ENCODE measurements around the gene INSM1. TPM values are rescaled to one million over a fixed set of nuclear protein-coding genes. Genes with fewer than 3 reads are reported as not detected.

INSM1 gene
- total and polyA plus RNA-seq, 10 of the 15 experiments (the other 5 are each of a cell fraction or from before 2014, with no cell fraction given): 0.03 to 0.11 (median 0.04) TPM; not detected in 7

- Histone ChIP-seq H2AFZ (ENCODE audit: control insufficient read depth, low read depth, low read length) (no peak overlapping the region), H3K36me3 (ENCODE audit: control insufficient read depth in 2 of 2, insufficient read depth in 2 of 2, low read length in 1 of 2) (no peaks in the 10 kb centered on the region), H3K79me2 (ENCODE audit: control insufficient read depth, insufficient read depth, low read length) (no peaks in the 10 kb centered on the region), H3K27me3 (replicated peaks in 1 of 2; ENCODE audit: control insufficient read depth in 2 of 2, insufficient read depth in 2 of 2, low read length in 1 of 2) (no peaks in the 10 kb centered on the region), H4K20me1 (ENCODE audit: control insufficient read depth, insufficient read depth) (no peaks in the 10 kb centered on the region), H3K9ac (ENCODE audit: control insufficient read depth, insufficient read depth, low read length) (no peak overlapping the region), H3K9me3 (replicated peaks; ENCODE audit: control insufficient read depth, insufficient read depth, low read length) (no peaks in the 10 kb centered on the region; the same call in 2 of the 3 replicates), H3K4me3 (no peak overlapping the region), H3K4me2 (ENCODE audit: control insufficient read depth, insufficient read depth) (no peak overlapping the region), H3K27ac (ENCODE audit: control insufficient read depth, insufficient read depth) (no peak overlapping the region), H3K4me1 (ENCODE audit: control insufficient read depth, insufficient read depth, low read length) (peaks cover 7% of the 10 kb centered on the region)
- 95% methylated on average over 1 of the region's 1 CpG for WGBS (ENCODE audit: insufficient coverage, insufficient replicate concordance, low lambda C conversion rate, missing lambda C conversion rate)
- FAIRE-seq (no peak), ATAC-seq (no peak), DNase-seq (ENCODE audit: low read depth, low spot score) (no peak)
- no TSS peak for BruUV-seq (replicated peaks)
- ChIA-PET POLR2A (no interaction called here), SMC1A (ENCODE audit: uncharacterized antibody, unreplicated experiment) (interaction anchor here (1.7 kb wide), 1 partner anchor 9 kb away, joined by 5 read pairs; no protein-coding TSS in a partner anchor), CTCF (interaction anchor here (0.9 kb wide), 1 partner anchor 10 kb away, joined by 3 read pairs; no protein-coding TSS in a partner anchor), RAD21 (ENCODE audit: unreplicated experiment) (no interaction called here)
- in situ Hi-C loops (cut with MboI) (no loop called here), intact Hi-C loops (cut with micrococcal nuclease; ENCODE audit: unreplicated experiment) (no loop called here)
- TF ChIP-seq CUX1 (IDR thresholded peaks at IDR 0.05; ENCODE audit: insufficient replicate concordance, low read depth, low read length): no peak
- no peak for TF ChIP-seq TCF7 (IDR thresholded peaks at IDR 0.05; ENCODE audit: borderline replicate concordance)
- TF ChIP-seq HDAC2 (IDR thresholded peaks at IDR 0.05): no peak
- no peak for TF ChIP-seq FOXK2 (IDR thresholded peaks at IDR 0.05)
- TF ChIP-seq ZNF592 (IDR thresholded peaks at IDR 0.05): no peak
- no peak for TF ChIP-seq NFIC (IDR thresholded peaks at IDR 0.05; ENCODE audit: low read depth, low read length)
- TF ChIP-seq EP300 (IDR thresholded peaks at IDR 0.05; ENCODE audit: borderline replicate concordance in 1 of 2, control insufficient read depth in 1 of 2, low read depth in 2 of 2, low read length in 2 of 2): no peak
- TF ChIP-seq ZBTB40 (IDR thresholded peaks at IDR 0.05; ENCODE audit: borderline replicate concordance): no peak
- TF ChIP-seq RUNX3 (IDR thresholded peaks at IDR 0.05; ENCODE audit: low read length): no peak
Measured at GRCh38 chr20:20321917-20322316, 46.0 kb upstream of the INSM1 start.

Measured in GM12878 (cell line).